WTC11 (cell line): Measurements from ENCODE around the gene COL4A2. TPM values are rescaled to one million over a fixed set of nuclear protein-coding genes. Genes with fewer than 3 reads are reported as not detected.

Experiments used
- ATAC-seq: fragments of 200-7000 bp; cut with Tn5 transposase; 2 replicates; pipeline ENCODE4 v1.10.0; 2021; ENCODE audit warnings: mild to moderate bottlenecking, moderate library complexity
- CTCF ChIA-PET: fragments of 300-600 bp; sonication (Branson Sonifier 250); formaldehyde crosslinking; loops from one replicate; lab custom pipeline; 2021; ENCODE audit warnings: antibody characterized with exemption; lab: Charles Lee
- POLR2A ChIA-PET: fragments of 350-600 bp; sonication (Branson Sonifier 250); formaldehyde crosslinking; loops from one replicate; lab custom pipeline; 2021; ENCODE audit warnings: antibody characterized with exemption; lab: Charles Lee
- DNase-seq: peaks from one replicate; pipeline ENCODE4 v3.0.0; 2021; ENCODE audit warnings: low spot score
- H3K27ac Mint-ChIP-seq: 2 replicates; pipeline ENCODE4 v1.8.0; 2021; ENCODE audit warnings: mixed read lengths
- H3K27me3 Mint-ChIP-seq: 2 replicates; pipeline ENCODE4 v1.8.0; 2021; ENCODE audit warnings: low read depth, mild to moderate bottlenecking, moderate library complexity, mixed read lengths
- H3K36me3 Mint-ChIP-seq: 2 replicates; pipeline ENCODE4 v1.8.0; 2021; ENCODE audit warnings: mixed read lengths
- H3K4me1 Mint-ChIP-seq: 2 replicates; pipeline ENCODE4 v1.8.0; 2022; ENCODE audit warnings: mixed read lengths
- H3K4me3 Mint-ChIP-seq: 2 replicates; pipeline ENCODE4 v1.8.0; 2021; ENCODE audit warnings: mild to moderate bottlenecking, moderate library complexity, mixed read lengths
- H3K9me3 Mint-ChIP-seq: 2 replicates; pipeline ENCODE4 v1.8.0; 2021; ENCODE audit warnings: mixed read lengths
- AR ChIP-seq: fragments of 250-450 bp; sonication (Bioruptor Pico); IDR thresholded peaks from 2 replicates; pipeline ENCODE4 v1.9.0; 2021; ENCODE audit warnings: mild to moderate bottlenecking
- CBFB ChIP-seq: sonication (generic); formaldehyde crosslinking; IDR thresholded peaks from 2 replicates; pipeline ENCODE4 v1.8.1; 2022; ENCODE audit warnings: mild to moderate bottlenecking, low read depth, missing genetic modification reagents
- CREM ChIP-seq: sonication (generic); formaldehyde crosslinking; IDR thresholded peaks from 2 replicates; pipeline ENCODE4 v1.8.1; 2022; ENCODE audit warnings: mild to moderate bottlenecking, missing genetic modification reagents, moderate library complexity
- CTCF ChIP-seq: fragments of 200-600 bp; IDR thresholded peaks from 2 replicates; pipeline ENCODE4 v1.8.0; 2022; ENCODE audit warnings: antibody characterized with exemption
- HMGA2 ChIP-seq: fragments of 250-450 bp; sonication (Bioruptor Pico); IDR thresholded peaks from 2 replicates; pipeline ENCODE4 v1.4.0; 2021; ENCODE audit warnings: mild to moderate bottlenecking, moderate library complexity
- JAZF1 ChIP-seq: fragments of 250-450 bp; sonication (Bioruptor Pico); IDR thresholded peaks from 2 replicates; pipeline ENCODE4 v1.9.0; 2021; ENCODE audit warnings: moderate library complexity, mild to moderate bottlenecking, inconsistent platforms
- NFYB ChIP-seq: sonication (generic); formaldehyde crosslinking; conservative IDR thresholded peaks from 2 replicates; pipeline ENCODE4 v1.8.0; 2022; ENCODE audit warnings: low read depth, missing genetic modification reagents
- NR1H2 ChIP-seq: sonication (generic); formaldehyde crosslinking; IDR thresholded peaks from 2 replicates; pipeline ENCODE4 v1.9.0; 2021; ENCODE audit warnings: mild to moderate bottlenecking, moderate library complexity, missing genetic modification reagents
- OVOL2 ChIP-seq: fragments of 250-450 bp; sonication (Bioruptor Pico); IDR thresholded peaks from 2 replicates; pipeline ENCODE4 v1.9.0; 2021; ENCODE audit warnings: mild to moderate bottlenecking, borderline replicate concordance
- RORB ChIP-seq: fragments of 250-450 bp; sonication (Bioruptor Pico); IDR thresholded peaks from 2 replicates; pipeline ENCODE4 v1.9.0; 2021; ENCODE audit warnings: mild to moderate bottlenecking
- SMAD4 ChIP-seq: sonication (generic); formaldehyde crosslinking; IDR thresholded peaks from 2 replicates; pipeline ENCODE4 v1.8.0; 2022; ENCODE audit warnings: mild to moderate bottlenecking, missing genetic modification reagents
- ZBTB21 ChIP-seq: sonication (generic); formaldehyde crosslinking; IDR thresholded peaks from 2 replicates; pipeline ENCODE4 v1.8.1; 2023; ENCODE audit warnings: mild to moderate bottlenecking, missing genetic modification reagents, borderline replicate concordance
- ZNF138 ChIP-seq: sonication (generic); formaldehyde crosslinking; conservative IDR thresholded peaks from 2 replicates; pipeline ENCODE4 v1.8.1; 2022; ENCODE audit warnings: mild to moderate bottlenecking, moderate library complexity, missing genetic modification reagents
- ZNF232 ChIP-seq: sonication (generic); formaldehyde crosslinking; IDR thresholded peaks from 2 replicates; pipeline ENCODE4 v1.8.0; 2022; ENCODE audit warnings: mild to moderate bottlenecking, missing genetic modification reagents
- ZNF416 ChIP-seq: fragments of 250-450 bp; sonication (Bioruptor Pico); IDR thresholded peaks from 2 replicates; pipeline ENCODE4 v1.9.0; 2021; ENCODE audit warnings: mild to moderate bottlenecking, inconsistent platforms
- ZNF423 ChIP-seq: fragments of 250-450 bp; sonication (Bioruptor Pico); IDR thresholded peaks from 2 replicates; pipeline ENCODE4 v2.1.2; 2022; ENCODE audit warnings: mild to moderate bottlenecking, moderate library complexity
- ZSCAN18 ChIP-seq: fragments of 250-450 bp; sonication (Bioruptor Pico); IDR thresholded peaks from 2 replicates; pipeline ENCODE4 v2.1.2; 2022; ENCODE audit warnings: mild to moderate bottlenecking, moderate library complexity
- total RNA-seq: library from RNA; stranded (reverse); gene quantifications from 3 replicates; pipeline ENCODE4 v1.2.3, GENCODE V29; 2021
- TF ChIP-seq, protein P1 (sequence below): sonication (generic); formaldehyde crosslinking; IDR thresholded peaks from 2 replicates; pipeline ENCODE4 v1.8.0; 2022; ENCODE audit warnings: mild to moderate bottlenecking, missing genetic modification reagents
- TF ChIP-seq, protein P2 (sequence below): fragments of 250-450 bp; sonication (Bioruptor Pico); IDR thresholded peaks from 2 replicates; pipeline ENCODE4 v1.9.0; 2021; ENCODE audit warnings: mild to moderate bottlenecking, borderline replicate concordance

The COL4A2 gene
- total RNA-seq, 1 experiment from 2014 or later: 109 TPM

GRCh38 chr13:110358381-110358780, 51.3 kb downstream of the COL4A2 start:
- Mint-ChIP-seq H3K9me3 (no peaks in the 10 kb centered on the region), H3K27ac (no peak overlapping the region), H3K4me3 (no peak overlapping the region), H3K4me1 (peaks cover 28% of the 10 kb centered on the region), H3K27me3 (no peaks in the 10 kb centered on the region; the same call in 1 of the 2 replicates), H3K36me3 (no peaks in the 10 kb centered on the region; the same call in 1 of the 2 replicates)
- ATAC-seq: no peak
- ChIA-PET CTCF (no interaction called here), POLR2A (no interaction called here)
- TF ChIP-seq ZNF232 (CRISPR knock-in tag): no peak
- TF ChIP-seq ZNF423 (CRISPR knock-in tag): no peak
- TF ChIP-seq SMAD4 (CRISPR knock-in tag): no peak
- TF ChIP-seq CREM (CRISPR knock-in tag): no peak
- no peak for TF ChIP-seq ZNF416 (CRISPR knock-in tag)
- no peak for TF ChIP-seq ZBTB21
- TF ChIP-seq NFYB (CRISPR knock-in tag): no peak
- TF ChIP-seq ZNF138 (CRISPR knock-in tag): no peak
- TF ChIP-seq AR (CRISPR knock-in tag): no peak
- no peak for TF ChIP-seq NR1H2 (CRISPR knock-in tag)
- TF ChIP-seq, protein P1, sequence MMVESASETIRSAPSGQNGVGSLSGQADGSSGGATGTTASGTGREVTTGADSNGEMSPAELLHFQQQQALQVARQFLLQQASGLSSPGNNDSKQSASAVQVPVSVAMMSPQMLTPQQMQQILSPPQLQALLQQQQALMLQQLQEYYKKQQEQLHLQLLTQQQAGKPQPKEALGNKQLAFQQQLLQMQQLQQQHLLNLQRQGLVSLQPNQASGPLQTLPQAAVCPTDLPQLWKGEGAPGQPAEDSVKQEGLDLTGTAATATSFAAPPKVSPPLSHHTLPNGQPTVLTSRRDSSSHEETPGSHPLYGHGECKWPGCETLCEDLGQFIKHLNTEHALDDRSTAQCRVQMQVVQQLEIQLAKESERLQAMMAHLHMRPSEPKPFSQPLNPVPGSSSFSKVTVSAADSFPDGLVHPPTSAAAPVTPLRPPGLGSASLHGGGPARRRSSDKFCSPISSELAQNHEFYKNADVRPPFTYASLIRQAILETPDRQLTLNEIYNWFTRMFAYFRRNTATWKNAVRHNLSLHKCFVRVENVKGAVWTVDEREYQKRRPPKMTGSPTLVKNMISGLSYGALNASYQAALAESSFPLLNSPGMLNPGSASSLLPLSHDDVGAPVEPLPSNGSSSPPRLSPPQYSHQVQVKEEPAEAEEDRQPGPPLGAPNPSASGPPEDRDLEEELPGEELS (CRISPR knock-in tag): no peak
- no peak for TF ChIP-seq ZSCAN18 (CRISPR knock-in tag)
- no peak for TF ChIP-seq OVOL2
- no peak for TF ChIP-seq CTCF
- TF ChIP-seq, protein P2, sequence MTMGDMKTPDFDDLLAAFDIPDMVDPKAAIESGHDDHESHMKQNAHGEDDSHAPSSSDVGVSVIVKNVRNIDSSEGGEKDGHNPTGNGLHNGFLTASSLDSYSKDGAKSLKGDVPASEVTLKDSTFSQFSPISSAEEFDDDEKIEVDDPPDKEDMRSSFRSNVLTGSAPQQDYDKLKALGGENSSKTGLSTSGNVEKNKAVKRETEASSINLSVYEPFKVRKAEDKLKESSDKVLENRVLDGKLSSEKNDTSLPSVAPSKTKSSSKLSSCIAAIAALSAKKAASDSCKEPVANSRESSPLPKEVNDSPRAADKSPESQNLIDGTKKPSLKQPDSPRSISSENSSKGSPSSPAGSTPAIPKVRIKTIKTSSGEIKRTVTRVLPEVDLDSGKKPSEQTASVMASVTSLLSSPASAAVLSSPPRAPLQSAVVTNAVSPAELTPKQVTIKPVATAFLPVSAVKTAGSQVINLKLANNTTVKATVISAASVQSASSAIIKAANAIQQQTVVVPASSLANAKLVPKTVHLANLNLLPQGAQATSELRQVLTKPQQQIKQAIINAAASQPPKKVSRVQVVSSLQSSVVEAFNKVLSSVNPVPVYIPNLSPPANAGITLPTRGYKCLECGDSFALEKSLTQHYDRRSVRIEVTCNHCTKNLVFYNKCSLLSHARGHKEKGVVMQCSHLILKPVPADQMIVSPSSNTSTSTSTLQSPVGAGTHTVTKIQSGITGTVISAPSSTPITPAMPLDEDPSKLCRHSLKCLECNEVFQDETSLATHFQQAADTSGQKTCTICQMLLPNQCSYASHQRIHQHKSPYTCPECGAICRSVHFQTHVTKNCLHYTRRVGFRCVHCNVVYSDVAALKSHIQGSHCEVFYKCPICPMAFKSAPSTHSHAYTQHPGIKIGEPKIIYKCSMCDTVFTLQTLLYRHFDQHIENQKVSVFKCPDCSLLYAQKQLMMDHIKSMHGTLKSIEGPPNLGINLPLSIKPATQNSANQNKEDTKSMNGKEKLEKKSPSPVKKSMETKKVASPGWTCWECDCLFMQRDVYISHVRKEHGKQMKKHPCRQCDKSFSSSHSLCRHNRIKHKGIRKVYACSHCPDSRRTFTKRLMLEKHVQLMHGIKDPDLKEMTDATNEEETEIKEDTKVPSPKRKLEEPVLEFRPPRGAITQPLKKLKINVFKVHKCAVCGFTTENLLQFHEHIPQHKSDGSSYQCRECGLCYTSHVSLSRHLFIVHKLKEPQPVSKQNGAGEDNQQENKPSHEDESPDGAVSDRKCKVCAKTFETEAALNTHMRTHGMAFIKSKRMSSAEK (CRISPR knock-in tag): no peak
- TF ChIP-seq CBFB (CRISPR knock-in tag): no peak
- no peak for TF ChIP-seq HMGA2
- TF ChIP-seq JAZF1 (CRISPR knock-in tag): no peak
- no peak for TF ChIP-seq RORB
- no peak for DNase-seq
